Transverse colon (tissue), 4 donors: Measurements from ENCODE around the gene NEK1. TPM values are rescaled to one million over a fixed set of nuclear protein-coding genes. Genes with fewer than 3 reads are reported as not detected.

Source experiments
- DNase-seq: peaks from one replicate; pipeline ENCODE4 v3.0.0-alpha.2; 2019
- H3K27ac ChIP-seq, 4 donors: fragments of 200-600 bp; sonication (generic); 2 replicates each; pipeline ENCODE4 v1.5.1; 2016 to 2018; ENCODE audit warnings: inconsistent platforms in 4 of 4
- H3K27me3 ChIP-seq: fragments of 200-600 bp; sonication (generic); 2 replicates; pipeline ENCODE4 v1.5.1; 2017; ENCODE audit warnings: inconsistent platforms
- H3K36me3 ChIP-seq, 4 donors: fragments of 200-600 bp; sonication (generic); 2 replicates each; pipeline ENCODE4 v1.5.1; 2017 to 2019; ENCODE audit warnings: inconsistent platforms in 4 of 4
- H3K4me1 ChIP-seq, 4 donors: fragments of 200-600 bp; sonication (generic); 2 replicates each; pipeline ENCODE4 v1.5.1; 2017 to 2020; ENCODE audit warnings: inconsistent platforms in 4 of 4
- H3K4me3 ChIP-seq, 4 donors: fragments of 200-600 bp; sonication (generic); 1 replicate in 1 of 4; 2 replicates in 3 of 4; pipeline versions ENCODE4 v1.5.1 to v1.6.1; 2017 to 2019; ENCODE audit warnings: inconsistent platforms in 4 of 4
- H3K9me3 ChIP-seq, 2 donors: fragments of 200-600 bp; sonication (generic); 2 replicates each; pipeline ENCODE4 v1.5.1; 2017 to 2019; ENCODE audit warnings: inconsistent platforms in 2 of 2
- EP300 ChIP-seq: sonication (generic); formaldehyde crosslinking; IDR thresholded peaks from one replicate; pipeline ENCODE4 v1.6.1; 2017; ENCODE audit warnings: antibody characterized with exemption, low read depth
- POLR2A ChIP-seq: fragments of 450-650 bp; IDR thresholded peaks from one replicate; pipeline ENCODE4 v1.6.1; 2016; ENCODE audit warnings: antibody characterized with exemption, mild to moderate bottlenecking, moderate library complexity
- POLR2AphosphoS5 ChIP-seq, 3 donors: sonication (generic); formaldehyde crosslinking; IDR thresholded peaks; one replicate each; pipeline ENCODE4 v1.6.1; 2016; ENCODE audit warnings: antibody characterized with exemption in 3 of 3
- WGBS, 2 donors: methylation state at CpG; one replicate each; pipeline ENCODE4 v1.1.5; 2018; ENCODE audit warnings: low coverage in 1 of 2; 5-methylcytosine and 5-hydroxymethylcytosine counted together
- in situ Hi-C, 4 donors: fragments of 200-750 bp; cut with MboI; loops; one replicate each; pipeline versions ENCODE4 v1.15.0 to v1.15.1; 2017; ENCODE audit warnings: low sequenced_read_pairs in 3 of 4, low pct_ligation_motif_present in 1 of 4, low pct_unique_long_range_greater_than_20kb in 1 of 4
- intact Hi-C: fragments of 100-400 bp; cut with DNase I; formaldehyde crosslinking; loops from one replicate; pipeline ENCODE4 v1.15.1; 2023; ENCODE audit warnings: low total_unique reads
- total RNA-seq, 4 donors: library from RNA; depleted of rRNA; stranded (reverse); fragments of >200 nt; gene quantifications; one replicate each; pipeline ENCODE4 v1.1.0, GENCODE V29; 2016
- TF ChIP-seq, protein P1 (sequence below), 5 experiments: fragments of 200-600 bp in 3 of 5; fragments of 450-650 bp in 2 of 5; sonication (generic) in 3 of 5; IDR thresholded peaks; 1 replicate in 2 of 5; 2 replicates in 3 of 5; pipeline ENCODE4 v1.5.1; 2016 to 2017; ENCODE audit warnings: antibody characterized with exemption in 5 of 5, inconsistent platforms in 3 of 5, mild to moderate bottlenecking in 2 of 5, moderate library complexity in 1 of 5

Gene NEK1, protein sequence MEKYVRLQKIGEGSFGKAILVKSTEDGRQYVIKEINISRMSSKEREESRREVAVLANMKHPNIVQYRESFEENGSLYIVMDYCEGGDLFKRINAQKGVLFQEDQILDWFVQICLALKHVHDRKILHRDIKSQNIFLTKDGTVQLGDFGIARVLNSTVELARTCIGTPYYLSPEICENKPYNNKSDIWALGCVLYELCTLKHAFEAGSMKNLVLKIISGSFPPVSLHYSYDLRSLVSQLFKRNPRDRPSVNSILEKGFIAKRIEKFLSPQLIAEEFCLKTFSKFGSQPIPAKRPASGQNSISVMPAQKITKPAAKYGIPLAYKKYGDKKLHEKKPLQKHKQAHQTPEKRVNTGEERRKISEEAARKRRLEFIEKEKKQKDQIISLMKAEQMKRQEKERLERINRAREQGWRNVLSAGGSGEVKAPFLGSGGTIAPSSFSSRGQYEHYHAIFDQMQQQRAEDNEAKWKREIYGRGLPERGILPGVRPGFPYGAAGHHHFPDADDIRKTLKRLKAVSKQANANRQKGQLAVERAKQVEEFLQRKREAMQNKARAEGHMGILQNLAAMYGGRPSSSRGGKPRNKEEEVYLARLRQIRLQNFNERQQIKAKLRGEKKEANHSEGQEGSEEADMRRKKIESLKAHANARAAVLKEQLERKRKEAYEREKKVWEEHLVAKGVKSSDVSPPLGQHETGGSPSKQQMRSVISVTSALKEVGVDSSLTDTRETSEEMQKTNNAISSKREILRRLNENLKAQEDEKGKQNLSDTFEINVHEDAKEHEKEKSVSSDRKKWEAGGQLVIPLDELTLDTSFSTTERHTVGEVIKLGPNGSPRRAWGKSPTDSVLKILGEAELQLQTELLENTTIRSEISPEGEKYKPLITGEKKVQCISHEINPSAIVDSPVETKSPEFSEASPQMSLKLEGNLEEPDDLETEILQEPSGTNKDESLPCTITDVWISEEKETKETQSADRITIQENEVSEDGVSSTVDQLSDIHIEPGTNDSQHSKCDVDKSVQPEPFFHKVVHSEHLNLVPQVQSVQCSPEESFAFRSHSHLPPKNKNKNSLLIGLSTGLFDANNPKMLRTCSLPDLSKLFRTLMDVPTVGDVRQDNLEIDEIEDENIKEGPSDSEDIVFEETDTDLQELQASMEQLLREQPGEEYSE (N-terminal part only)
- 10 to 100 TPM in 2 of 4 donors, 1 to 10 TPM in 2; 7.6 to 14.9 (median 10.2) TPM for total RNA-seq

DNA sequence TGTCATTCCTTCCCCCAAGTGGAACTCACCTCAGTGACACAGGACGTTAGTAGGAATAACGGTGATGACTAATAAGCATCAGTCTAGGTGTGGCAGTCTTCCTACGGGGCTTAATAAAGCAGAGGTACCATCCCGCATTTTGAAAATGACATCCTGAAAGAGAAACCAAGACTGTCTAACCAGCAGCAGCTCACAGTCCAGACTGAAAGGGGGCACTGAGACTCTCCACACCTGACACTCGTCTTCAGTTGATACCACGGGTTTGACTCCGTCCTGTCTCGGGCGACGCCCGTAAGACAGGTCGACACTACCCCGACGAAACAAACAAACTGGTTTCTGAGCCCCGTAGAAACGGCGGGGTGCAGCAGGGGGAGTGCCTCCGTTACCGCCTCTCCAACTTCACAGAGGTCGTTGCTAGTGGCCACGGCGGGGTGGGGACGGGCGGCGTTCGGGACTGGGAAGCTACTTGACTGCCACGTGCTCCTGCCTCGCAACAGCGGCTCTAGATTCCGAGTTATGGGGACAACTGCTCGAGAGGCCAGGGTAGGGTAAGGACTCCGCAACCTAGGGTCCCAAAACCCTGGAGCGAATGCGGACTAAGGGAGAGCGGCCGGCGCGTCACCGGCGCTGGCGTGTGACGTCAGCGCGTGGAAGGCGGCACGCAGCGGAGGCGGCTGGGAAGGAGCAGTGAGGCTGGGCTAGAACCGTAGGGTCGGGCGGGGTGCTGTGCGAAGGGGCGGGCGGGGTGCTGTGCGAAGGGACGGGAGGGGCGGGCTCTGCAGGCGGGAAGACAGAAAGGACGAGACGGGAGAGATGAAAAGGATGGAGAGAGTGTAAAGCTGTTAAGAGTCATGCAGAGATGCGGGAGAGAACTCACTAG, at the start of gene NEK1:
NEK1 (minus strand) TSS at position 593 of the 880 bp plus-strand sequence. CDS start 9,953 bp downstream, outside the sequence.
- no peaks in the 10 kb centered on the region for H3K36me3 ChIP-seq
- H3K27ac ChIP-seq = peak within 1 kb of the TSS; percentile 95 to 97 (median 96)
- no peaks in the 10 kb centered on the region for H3K9me3 ChIP-seq
- intact Hi-C loops = loop anchor here (2.0 to 10.0 kb wide), 2 partner anchors 143 to 415 kb away; partner anchors contain the start of genes HPF1 and MFAP3L
- no peaks in the 10 kb centered on the region for H3K27me3 ChIP-seq
- peak within 1 kb of the TSS; percentile 65 to 81 (median 81) for H3K4me3 ChIP-seq
- peaks cover 5 to 25% (median 14%) of the 10 kb centered on the region in 4 donors for H3K4me1 ChIP-seq
- peak; percentile 90 for DNase-seq
- 0% methylated on average over 7 to 61 of the region's 61 CpGs for WGBS, 2 donors
- in situ Hi-C loops = loop anchor here (10.0 to 25.0 kb wide), 4 partner anchors 53 to 425 kb away; partner anchors contain the start of genes HPF1 (in 3 of the 4) and MFAP3L (in 2 of the 4)
- TF ChIP-seq POLR2AphosphoS5 (IDR thresholded peaks at IDR 0.05) (peak; percentile 91 to 97 (median 95)), POLR2A (peak; percentile 89), EP300 (no peak)
- TF ChIP-seq, protein P1, sequence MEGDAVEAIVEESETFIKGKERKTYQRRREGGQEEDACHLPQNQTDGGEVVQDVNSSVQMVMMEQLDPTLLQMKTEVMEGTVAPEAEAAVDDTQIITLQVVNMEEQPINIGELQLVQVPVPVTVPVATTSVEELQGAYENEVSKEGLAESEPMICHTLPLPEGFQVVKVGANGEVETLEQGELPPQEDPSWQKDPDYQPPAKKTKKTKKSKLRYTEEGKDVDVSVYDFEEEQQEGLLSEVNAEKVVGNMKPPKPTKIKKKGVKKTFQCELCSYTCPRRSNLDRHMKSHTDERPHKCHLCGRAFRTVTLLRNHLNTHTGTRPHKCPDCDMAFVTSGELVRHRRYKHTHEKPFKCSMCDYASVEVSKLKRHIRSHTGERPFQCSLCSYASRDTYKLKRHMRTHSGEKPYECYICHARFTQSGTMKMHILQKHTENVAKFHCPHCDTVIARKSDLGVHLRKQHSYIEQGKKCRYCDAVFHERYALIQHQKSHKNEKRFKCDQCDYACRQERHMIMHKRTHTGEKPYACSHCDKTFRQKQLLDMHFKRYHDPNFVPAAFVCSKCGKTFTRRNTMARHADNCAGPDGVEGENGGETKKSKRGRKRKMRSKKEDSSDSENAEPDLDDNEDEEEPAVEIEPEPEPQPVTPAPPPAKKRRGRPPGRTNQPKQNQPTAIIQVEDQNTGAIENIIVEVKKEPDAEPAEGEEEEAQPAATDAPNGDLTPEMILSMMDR (IDR thresholded peaks at IDR 0.05) = peak in 1 of 5 experiments; percentile 23

DNA sequence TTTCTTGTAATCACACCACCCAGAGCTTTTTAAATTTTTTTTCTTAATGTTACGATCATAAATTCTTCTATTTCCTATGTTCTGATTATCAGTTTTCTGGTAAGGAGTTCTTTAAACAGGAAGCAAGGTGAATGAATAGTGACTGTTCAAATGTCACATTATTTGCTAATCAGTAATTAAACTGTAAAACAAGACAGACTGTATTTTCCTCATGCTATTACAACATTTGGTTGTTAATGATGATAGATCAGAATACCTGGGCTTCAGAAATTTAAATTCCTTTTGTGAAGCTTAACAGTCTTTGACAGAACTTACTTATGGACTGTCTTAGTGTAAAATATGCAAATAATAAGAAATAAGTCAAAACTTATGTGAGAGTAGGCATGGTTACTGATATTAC, 49.4 kb upstream of the NEK1 start:
- intact Hi-C loops (loop anchor here (5.0 kb wide), 1 partner anchor 39 kb away; the partner anchor contains the start of gene CLCN3), in situ Hi-C loops (loop anchor here in 1 of 4 donors (10.0 kb wide), 1 partner anchor 47 kb away; the partner anchor contains the start of gene NEK1)
- no peak for DNase-seq
- no peaks in the 10 kb centered on the region for H3K9me3 ChIP-seq
- no peaks in the 10 kb centered on the region for H3K27me3 ChIP-seq
- H3K4me1 ChIP-seq = peaks cover 12 to 86% (median 64%) of the 10 kb centered on the region in 4 donors
- H3K36me3 ChIP-seq = no peaks in the 10 kb centered on the region
- WGBS, 2 donors = 76 to 79% methylated on average over 1 of the region's 1 CpG
- H3K4me3 ChIP-seq = peak overlapping the region in 1 of 4 donors; percentile 52
- no peak for TF ChIP-seq POLR2A
- no peak for TF ChIP-seq POLR2AphosphoS5 (IDR thresholded peaks at IDR 0.05)
- TF ChIP-seq EP300 = no peak
- TF ChIP-seq, protein P1 (IDR thresholded peaks at IDR 0.05) = no peak
- peak overlapping the region; percentile 84 to 93 (median 88) for H3K27ac ChIP-seq

GRCh38 chr4:169660929-169661328, 48.5 kb upstream of the NEK1 start:
- WGBS, 2 donors = 49 to 56% methylated on average over 3 of the region's 3 CpGs
- in situ Hi-C loops = loop anchor here in 1 of 4 donors (10.0 kb wide), 1 partner anchor 46 kb away; the partner anchor contains the start of gene NEK1

More at GRCh38 chr4:169660929-169661328, 48.5 kb upstream of the NEK1 start:
- Histone ChIP-seq H3K36me3 (no peaks in the 10 kb centered on the region), H3K27ac (peak overlapping the region; percentile 84 to 93 (median 88)), H3K9me3 (no peaks in the 10 kb centered on the region), H3K4me3 (peak overlapping the region in 3 of 4 donors; percentile 35 to 52 (median 38)), H3K27me3 (no peaks in the 10 kb centered on the region), H3K4me1 (peaks cover 12 to 89% (median 67%) of the 10 kb centered on the region in 4 donors)
- no peak for TF ChIP-seq POLR2A
- DNase-seq = no peak
- intact Hi-C loops = loop anchor here (5.0 kb wide), 1 partner anchor 39 kb away; the partner anchor contains the start of gene CLCN3
